ENCODE measurements around the gene CHST12.
"Not testable (repeated sequence)": the region's sequence is repeated elsewhere in the genome, so short reads cannot be mapped to it uniquely, and the experiment has no call there.

Gene CHST12

DNA sequence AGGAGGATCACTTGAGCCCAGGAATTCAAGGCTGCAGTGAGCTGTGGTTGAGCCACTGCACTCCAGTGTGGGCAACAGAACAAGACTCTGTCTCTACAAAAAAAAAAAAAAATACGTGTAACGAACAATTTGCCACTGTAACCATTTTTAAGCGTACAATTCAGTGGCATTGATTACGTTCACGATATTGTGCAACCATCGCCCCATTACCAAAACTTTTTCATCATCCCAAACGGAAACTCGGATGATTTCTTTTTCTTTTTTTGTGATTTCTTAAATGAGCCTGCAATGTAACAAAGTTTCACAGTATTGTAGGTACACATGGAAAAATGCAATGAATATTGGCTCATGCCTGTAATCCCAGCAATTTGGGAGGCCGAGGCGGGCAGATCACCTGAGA lies 63.3 kb downstream of the CHST12 start:
- DNase-seq, result no peak

- no peak for DNase-seq
Measured at GRCh38 chr7:2468227-2468626, 64.8 kb downstream of the CHST12 start.

DNA sequence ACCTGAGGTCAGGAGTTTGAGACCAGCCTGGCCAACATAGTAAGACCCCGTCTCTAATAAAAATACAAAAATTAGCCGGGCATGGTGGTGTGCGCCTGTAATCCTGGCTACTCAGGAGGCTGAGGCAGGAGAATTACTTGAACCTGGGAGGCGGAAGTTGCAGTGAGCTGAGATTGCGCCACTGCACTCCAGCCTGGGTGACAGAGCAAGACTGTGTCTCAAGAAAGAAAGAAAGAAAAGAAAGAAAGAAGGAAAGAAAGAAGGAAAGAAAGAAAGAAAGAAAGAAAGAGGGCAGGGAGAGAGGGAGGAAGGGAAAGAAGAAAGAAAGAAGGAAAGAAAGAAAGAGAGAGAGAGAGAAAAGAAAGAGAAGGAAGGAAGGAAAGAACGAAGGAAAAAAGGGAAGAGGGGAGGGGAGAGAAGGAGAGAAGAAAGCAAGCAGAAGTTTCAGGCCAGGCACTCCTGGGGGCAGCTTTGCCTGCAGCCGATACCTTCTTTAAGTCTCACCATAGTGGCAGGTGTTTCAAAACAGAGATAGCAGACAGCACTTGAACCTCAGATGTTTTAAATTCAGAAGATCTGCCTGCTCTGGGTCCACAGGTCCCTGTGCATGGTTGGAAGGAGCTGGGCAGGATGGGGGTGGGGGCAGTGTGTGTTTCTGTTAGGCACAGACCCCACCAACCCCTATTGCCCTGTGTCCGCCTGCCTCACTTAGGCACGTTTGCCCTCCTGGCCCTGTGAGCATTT lies 66.2 kb downstream of the CHST12 start:
- not testable (repeated sequence) for DNase-seq

DNA sequence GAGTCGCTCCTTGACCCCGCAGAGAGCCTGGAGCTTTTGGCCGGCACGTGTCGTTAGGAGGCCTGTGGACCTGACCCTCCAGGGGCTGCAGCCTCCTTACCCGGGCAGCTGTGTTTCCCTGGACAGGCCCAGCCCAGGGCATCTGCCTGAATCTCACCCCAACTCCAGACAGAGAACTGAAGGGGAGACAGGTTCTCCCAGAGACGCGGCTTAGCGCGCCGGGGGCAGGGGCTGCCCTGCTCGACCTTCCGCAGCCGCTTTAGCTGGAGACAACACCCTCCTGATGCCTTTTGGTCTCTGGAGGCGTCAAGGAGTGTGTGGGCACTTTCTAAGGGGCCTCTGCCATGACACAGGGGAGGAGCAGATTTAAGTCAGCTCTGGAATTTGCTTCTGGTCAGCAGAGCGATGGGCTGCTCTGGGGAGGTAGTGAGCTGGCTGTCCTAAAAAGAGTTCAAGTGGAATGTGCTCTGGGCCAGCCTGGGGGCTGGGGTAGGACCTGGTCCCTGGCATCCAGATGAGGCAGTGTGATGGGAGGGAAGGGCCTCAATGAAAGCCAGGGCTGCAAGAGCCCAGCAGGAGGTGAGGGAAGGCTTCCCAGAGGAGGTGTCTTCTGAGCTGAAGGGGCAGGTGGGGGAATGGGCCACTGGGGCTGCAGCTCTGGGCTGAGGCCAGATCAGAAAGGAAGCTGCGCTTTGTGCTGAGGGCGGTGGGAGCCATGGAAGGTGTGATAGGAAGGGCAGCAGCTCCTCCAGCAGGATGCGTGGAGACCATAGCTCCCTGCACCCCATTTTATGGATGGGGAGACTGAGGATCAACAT lies 67.0 kb downstream of the CHST12 start:
- DNase-seq, result no peak

DNA sequence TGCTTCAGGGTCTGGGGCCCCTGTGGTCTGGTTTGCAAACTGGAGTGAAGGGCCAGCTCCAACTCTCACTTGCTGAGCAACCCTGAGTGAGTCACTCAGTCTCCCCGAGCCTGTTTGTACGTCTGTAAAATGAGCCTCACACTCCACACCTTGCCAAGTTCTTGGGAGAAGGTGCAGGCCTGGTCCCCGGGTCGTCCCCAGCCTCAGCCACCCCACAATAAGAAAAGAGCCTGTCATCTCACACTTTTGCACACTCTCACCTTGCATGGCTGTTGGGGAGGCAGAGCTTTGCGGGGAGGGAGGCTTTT lies 67.6 kb downstream of the CHST12 start:
- DNase-seq, result no peak

GRCh38 chr7:2471396-2471795 lies 68.0 kb downstream of the CHST12 start:
- peak; percentile 42 for DNase-seq

- no peak for DNase-seq
Measured at GRCh38 chr7:2472739-2473138, 69.3 kb downstream of the CHST12 start.

DNA sequence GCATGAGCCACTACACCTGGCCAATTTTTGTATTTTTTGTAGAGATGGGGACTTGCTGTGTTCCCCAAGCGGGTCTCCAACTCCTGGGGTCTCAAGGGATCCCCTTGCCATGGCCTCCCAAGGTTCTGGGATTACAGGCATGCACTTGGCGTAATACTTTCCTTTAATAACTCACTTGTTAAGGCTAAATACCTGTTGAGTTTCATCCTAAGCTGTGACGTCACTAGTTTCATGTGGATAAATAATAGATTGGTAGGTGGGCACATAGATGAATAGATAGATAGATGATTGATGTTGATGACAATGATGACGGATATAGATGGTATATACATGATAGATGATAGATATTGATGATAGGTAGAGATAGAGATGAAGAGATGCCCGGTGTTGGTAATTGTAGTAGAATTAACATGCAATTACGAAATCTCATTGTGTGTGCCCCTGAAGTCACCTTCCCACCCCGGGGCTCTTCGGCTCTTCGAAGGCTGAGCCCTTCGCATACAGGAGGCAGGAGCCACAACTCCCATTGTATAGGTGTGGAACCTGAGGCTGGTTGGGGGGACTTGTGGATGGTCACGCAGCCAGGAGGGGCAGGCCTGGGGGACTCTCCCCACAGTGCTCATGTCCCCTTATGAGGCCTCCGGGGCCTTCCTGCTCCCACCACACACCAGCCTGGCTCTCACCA lies 70.2 kb downstream of the CHST12 start:
- no peak for DNase-seq

- DNase-seq, result no peak
Measured at GRCh38 chr7:2474224-2474623, 70.8 kb downstream of the CHST12 start.

GRCh38 chr7:2474813-2475677 lies 71.6 kb downstream of the CHST12 start:
- DNase-seq, result no peak

DNA sequence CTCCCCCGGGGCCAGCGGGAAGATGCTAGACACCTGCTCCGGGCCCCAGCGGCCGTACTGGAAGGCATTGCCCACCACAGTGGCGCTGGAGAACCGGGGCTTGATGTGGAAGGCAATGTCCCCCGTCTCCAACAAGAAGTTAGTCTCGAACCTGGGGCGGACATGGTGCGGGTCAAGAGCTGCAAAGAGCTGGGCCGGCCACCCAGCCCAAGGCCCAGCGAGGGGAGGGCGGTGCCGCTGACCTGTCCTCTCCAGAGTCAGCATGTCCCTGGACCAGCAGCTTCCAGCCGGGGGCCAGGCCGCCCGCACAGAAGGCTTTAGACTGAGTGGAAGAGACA lies 72.2 kb downstream of the CHST12 start:
- no peak for DNase-seq

- DNase-seq, result no peak
Measured at GRCh38 chr7:2476298-2476697, 72.9 kb downstream of the CHST12 start, which contains the start of gene GRIFIN. Gene GRIFIN (minus strand): TSS chr7:2476398. CDS start chr7:2476383, 15 bp downstream.

DNA sequence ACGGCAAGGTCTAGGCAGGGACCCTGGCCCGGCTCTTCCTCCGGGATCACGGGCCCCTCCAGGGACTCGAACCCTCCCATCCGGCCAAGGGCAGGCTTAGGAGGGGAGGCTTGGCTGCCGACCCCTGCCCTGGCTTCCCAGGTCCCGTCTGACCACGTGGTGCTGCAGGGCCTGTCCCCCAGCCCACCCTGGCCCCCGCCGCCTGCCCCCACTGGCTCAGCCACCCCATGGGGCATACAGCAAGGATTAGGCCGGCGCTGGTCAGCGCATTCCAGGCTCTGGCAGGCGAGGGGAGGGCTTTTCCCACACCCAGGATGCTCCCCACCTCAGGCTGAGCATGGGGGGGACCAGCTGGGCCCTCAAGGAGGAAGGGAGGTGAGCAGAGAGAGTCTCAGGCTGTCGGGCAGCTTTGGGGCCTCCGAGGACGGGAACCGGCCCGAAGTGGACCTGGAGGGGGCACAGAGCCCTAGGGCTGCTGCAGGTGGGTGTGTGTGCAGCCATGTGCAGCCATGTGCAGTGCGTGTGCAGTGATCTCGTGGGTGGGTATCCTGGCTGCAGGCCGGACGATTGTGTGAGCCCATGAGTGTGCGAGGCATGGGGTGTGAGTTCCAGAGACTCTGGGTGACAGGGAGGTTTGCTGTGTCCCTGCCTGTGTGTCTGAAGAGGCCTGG lies 73.5 kb downstream of the CHST12 start:
- no peak for DNase-seq

DNA sequence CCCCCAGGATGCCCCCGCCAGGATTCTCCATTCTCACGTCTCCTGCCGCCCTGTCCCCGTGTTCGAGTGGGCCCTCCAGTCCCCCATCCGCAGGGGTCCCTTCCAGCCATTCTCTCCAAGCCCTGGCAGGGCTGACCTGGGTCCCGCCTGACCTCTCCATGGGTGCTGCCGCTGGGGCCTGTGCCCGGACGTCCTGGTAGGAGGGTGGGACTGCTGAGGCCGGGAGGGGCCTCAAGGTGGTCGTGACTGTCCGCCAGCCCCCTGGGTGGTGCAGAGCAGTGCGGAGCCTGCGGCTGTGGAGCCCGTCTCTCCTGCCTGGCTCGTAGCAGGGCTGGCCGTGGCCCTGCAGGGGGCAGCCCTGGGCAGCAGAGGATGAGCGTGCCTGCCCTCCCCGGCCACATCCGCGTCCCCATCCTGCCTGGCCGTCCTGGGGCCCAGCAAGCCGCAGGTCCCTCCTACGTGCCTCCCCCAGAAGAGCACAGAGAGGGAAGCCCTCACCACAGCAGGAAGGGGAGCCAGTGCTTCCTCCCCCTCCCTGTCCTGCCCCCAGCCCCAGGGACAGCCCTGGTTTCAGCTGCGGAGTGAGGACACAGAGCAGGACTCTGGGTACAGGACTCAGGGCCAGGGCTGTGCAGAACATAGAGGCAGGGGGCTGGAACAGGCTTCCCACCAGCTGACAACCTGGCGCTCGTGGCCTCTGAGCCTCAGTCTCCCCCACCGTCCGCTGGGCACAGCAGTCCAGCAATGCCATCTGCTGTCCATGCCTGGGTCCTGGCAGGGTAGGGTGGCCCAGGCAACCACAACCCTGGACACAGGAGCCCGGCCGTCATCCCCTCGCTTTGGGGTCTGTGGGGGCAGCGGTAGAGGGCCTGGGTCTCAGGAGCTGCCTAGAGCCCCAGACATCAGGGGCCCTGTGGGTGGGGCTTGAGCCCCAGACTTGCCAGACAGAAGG lies 74.3 kb downstream of the CHST12 start:
- peak; percentile 90 for DNase-seq

DNA sequence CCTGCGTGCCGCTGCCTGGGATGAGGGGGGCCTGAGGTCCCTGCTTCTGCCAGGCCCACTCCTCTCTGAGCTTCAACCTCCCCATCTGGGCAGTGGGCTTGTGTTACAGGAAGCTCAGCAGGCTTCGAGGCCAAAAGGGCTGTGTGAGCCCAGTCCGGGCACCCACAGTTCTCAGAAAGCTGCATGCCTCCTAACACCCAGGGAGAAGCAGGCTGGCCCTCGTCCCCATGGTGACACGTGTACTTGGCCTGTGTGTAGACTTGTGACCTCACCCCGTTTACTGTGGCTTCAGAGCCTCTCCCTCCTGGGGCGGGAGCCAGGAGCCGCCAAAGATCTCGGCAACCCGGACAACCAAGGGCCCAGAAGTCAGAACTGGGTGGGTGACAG lies 75.0 kb downstream of the CHST12 start:
- peak; percentile 63 for DNase-seq

GRCh38 chr7:2478800-2479199 lies 75.4 kb downstream of the CHST12 start:
- DNase-seq, result no peak

DNA sequence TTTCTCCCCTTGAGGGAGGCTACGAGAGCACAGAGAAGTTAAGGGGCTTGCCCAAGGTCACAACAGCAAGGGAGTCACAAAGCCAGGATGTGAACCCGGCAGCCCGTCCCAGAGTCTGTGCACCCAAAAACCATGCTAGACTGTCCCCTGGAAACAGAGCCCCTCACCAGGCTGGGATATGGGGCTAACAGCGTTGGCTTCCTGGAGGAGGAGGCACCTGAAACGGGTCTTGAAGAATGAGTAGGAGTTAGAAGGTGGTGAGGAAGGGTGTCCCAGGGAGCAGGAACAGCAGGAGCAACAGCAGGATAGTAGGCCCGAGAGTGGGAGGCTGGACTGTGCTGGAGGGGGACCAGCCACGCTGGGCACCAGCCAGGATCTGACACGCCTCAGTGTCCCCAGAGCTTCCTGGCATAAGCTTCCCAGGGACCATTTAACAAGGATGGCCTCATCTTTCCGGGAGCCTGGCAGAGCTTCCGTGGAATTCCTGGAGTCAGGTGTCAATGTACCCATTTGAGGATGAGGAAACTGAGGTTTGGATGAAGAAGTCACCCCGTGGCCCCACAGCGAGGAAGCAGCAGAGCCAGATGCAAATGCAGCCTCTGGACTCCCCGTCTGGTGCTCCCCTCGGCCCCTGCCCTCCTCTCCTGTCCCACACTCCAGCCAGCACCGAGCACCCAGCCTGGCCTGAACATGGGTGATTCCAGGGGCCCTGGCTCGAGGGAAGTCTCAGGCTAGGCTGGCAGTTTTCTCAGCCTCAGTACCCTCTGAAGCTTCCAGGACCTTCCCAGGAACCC lies 76.1 kb downstream of the CHST12 start:
- no peak for DNase-seq

- no peak for DNase-seq
Measured at GRCh38 chr7:2480070-2480408, 76.6 kb downstream of the CHST12 start.

DNA sequence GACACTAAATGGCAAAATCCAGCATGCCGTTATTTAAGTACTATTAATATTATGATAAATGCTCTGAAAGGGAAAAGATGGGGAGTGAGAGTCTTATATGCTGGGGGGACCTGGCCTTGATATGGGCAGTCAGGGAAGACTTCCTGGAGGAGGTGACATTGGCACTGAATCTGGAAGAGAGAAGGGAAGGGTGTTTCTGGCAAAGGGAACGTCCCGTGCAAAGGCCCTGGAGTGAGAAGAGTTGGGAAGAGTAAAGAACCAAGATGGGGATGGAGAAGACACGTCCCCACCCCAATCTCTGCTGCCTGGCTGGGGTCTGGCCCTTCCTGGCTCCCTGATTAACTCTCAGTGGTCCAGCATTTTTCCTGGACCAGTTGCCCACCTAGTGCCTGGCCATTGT lies 77.8 kb downstream of the CHST12 start:
- no peak for DNase-seq

GRCh38 chr7:2482725-2483451 lies 79.5 kb downstream of the CHST12 start:
- no peak for DNase-seq

Data from hematopoietic multipotent progenitor cell treated with erythropoietin and hydrocortisone succinate and interleukin-3 and kit ligand, for 4 days (in vitro differentiated cells).